GM12878 (cell line): ENCODE results near the gene CYP26B1.

Source experiments
- EGR1 ChIP-seq, 2 experiments: IDR thresholded peaks; 1 replicate in 1 of 2; 2 replicates in 1 of 2; pipeline ENCODE4 v1.6.1; 2011 to 2012; ENCODE audit warnings: low read depth in 2 of 2, low read length in 2 of 2, borderline replicate concordance in 1 of 2, mild to moderate bottlenecking in 1 of 2, moderate library complexity in 1 of 2
- ESRRA ChIP-seq: IDR thresholded peaks from 2 replicates; pipeline ENCODE4 v1.6.1; 2012; ENCODE audit warnings: mild to moderate bottlenecking, low read length, improper control_type of control experiment
- FOXK2 ChIP-seq: fragments of 450-650 bp; IDR thresholded peaks from 2 replicates; pipeline ENCODE4 v1.6.1; 2017; ENCODE audit warnings: mild to moderate bottlenecking, moderate library complexity
- HCFC1 ChIP-seq: fragments of 150-350 bp; IDR thresholded peaks from 2 replicates; pipeline ENCODE4 v1.6.1; 2014; ENCODE audit warnings: low read length
- MTA3 ChIP-seq: IDR thresholded peaks from 2 replicates; pipeline ENCODE4 v1.6.1; 2012; ENCODE audit warnings: low read length, inconsistent platforms, borderline replicate concordance
- NR2C2 ChIP-seq: IDR thresholded peaks from 2 replicates; pipeline ENCODE4 v1.6.1; 2011; ENCODE audit warnings: borderline replicate concordance, low read depth; ENCODE audit not compliant: control insufficient read depth, insufficient read length
- POLR2A ChIP-seq: IDR thresholded peaks from 2 replicates; pipeline ENCODE4 v1.6.1; 2011; ENCODE audit warnings: low read depth, mild to moderate bottlenecking, low read length
- POLR2AphosphoS5 ChIP-seq: IDR thresholded peaks from 2 replicates; pipeline ENCODE4 v1.6.1; 2011; ENCODE audit warnings: mild to moderate bottlenecking, low read length, inconsistent platforms
- SUZ12 ChIP-seq: fragments of 200-600 bp; sonication (generic); IDR thresholded peaks from one replicate; pipeline ENCODE4 v1.6.1; 2018; ENCODE audit warnings: antibody characterized with exemption, mild to moderate bottlenecking; ENCODE audit not compliant: unreplicated experiment
- TF ChIP-seq, protein P1 (sequence below): IDR thresholded peaks from 2 replicates; pipeline ENCODE4 v1.6.1; 2011; ENCODE audit warnings: mild to moderate bottlenecking, low read depth, low read length, moderate library complexity; ENCODE audit not compliant: insufficient replicate concordance

- TF ChIP-seq POLR2A = no peak
- TF ChIP-seq, protein P1, sequence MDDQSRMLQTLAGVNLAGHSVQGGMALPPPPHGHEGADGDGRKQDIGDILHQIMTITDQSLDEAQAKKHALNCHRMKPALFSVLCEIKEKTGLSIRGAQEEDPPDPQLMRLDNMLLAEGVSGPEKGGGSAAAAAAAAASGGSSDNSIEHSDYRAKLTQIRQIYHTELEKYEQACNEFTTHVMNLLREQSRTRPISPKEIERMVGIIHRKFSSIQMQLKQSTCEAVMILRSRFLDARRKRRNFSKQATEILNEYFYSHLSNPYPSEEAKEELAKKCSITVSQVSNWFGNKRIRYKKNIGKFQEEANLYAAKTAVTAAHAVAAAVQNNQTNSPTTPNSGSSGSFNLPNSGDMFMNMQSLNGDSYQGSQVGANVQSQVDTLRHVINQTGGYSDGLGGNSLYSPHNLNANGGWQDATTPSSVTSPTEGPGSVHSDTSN = no peak
- no peak for TF ChIP-seq EGR1 (IDR thresholded peaks at IDR 0.05; ENCODE audit: borderline replicate concordance in 1 of 2, low read depth in 2 of 2, low read length in 2 of 2)
- TF ChIP-seq HCFC1 = no peak
- no peak for TF ChIP-seq MTA3
- TF ChIP-seq SUZ12 = no peak
- no peak for TF ChIP-seq ESRRA
- TF ChIP-seq FOXK2 = no peak
- TF ChIP-seq NR2C2 = no peak
- TF ChIP-seq POLR2AphosphoS5 = no peak
Measured at GRCh38 chr2:72138011-72138881, 9.4 kb downstream of the CYP26B1 start.
